ENCODE measurements around the gene KLK12.

DNA sequence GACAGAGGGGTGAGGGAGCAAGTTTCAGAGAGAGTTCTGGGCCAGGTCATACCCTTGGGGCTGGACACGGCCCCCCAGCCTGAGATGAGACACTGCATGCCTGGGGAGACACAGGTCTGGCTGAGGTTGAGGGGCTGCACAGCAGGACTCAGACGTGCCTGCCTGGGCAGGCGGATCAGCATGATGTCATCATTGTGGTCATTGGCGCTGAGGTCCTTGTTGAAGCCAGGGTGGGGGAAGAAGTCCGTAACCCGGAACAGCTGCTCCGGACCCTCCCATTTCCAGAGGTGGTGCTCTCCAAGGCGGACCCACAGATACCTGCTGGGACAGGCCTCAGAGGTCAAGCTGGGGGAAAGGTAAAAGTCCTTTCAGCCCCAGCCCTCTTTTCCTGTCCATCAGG, 28.4 kb downstream of the KLK12 start:
- TF ChIP-seq, protein P1, sequence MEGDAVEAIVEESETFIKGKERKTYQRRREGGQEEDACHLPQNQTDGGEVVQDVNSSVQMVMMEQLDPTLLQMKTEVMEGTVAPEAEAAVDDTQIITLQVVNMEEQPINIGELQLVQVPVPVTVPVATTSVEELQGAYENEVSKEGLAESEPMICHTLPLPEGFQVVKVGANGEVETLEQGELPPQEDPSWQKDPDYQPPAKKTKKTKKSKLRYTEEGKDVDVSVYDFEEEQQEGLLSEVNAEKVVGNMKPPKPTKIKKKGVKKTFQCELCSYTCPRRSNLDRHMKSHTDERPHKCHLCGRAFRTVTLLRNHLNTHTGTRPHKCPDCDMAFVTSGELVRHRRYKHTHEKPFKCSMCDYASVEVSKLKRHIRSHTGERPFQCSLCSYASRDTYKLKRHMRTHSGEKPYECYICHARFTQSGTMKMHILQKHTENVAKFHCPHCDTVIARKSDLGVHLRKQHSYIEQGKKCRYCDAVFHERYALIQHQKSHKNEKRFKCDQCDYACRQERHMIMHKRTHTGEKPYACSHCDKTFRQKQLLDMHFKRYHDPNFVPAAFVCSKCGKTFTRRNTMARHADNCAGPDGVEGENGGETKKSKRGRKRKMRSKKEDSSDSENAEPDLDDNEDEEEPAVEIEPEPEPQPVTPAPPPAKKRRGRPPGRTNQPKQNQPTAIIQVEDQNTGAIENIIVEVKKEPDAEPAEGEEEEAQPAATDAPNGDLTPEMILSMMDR (IDR thresholded peaks at IDR 0.05), result no peak
- no peak for TF ChIP-seq EZH2 (IDR thresholded peaks at IDR 0.05; ENCODE audit: borderline replicate concordance, insufficient read depth, low read depth, low read length, poor library complexity, severe bottlenecking)
